OCI-LY1 (cell line): ENCODE measurements around the gene DHPS.

ENCODE experiments used
- H2AFZ ChIP-seq: fragments of 200-600 bp; sonication (generic), shearing (Covaris generic); 2 replicates; pipeline ENCODE4 v1.6.0; 2014; ENCODE audit warnings: antibody characterized with exemption, mild to moderate bottlenecking, low read length
- H3F3A ChIP-seq: fragments of 200-600 bp; sonication (generic), shearing (Covaris generic); 2 replicates; pipeline ENCODE4 v1.6.0; 2014; ENCODE audit warnings: mild to moderate bottlenecking, antibody characterized with exemption, low read length, moderate library complexity; ENCODE audit not compliant: insufficient read depth
- H3K27ac ChIP-seq: fragments of 200-600 bp; sonication (generic); 2 replicates; pipeline ENCODE4 v1.5.1; 2014; ENCODE audit warnings: low read length, mixed run types, mild to moderate bottlenecking, low read depth; ENCODE audit not compliant: poor library complexity, severe bottlenecking
- H3K27me3 ChIP-seq: fragments of 200-600 bp; sonication (generic); 2 replicates; pipeline ENCODE4 v1.6.0; 2014; ENCODE audit warnings: antibody characterized with exemption, mild to moderate bottlenecking, low read length, moderate library complexity; ENCODE audit not compliant: insufficient read depth
- H3K36me3 ChIP-seq: fragments of 200-600 bp; sonication (generic); 2 replicates; pipeline ENCODE4 v1.6.1; 2014; ENCODE audit warnings: mild to moderate bottlenecking, antibody characterized with exemption, low read length, moderate library complexity, mixed read lengths; ENCODE audit not compliant: insufficient read depth
- H3K4me1 ChIP-seq: fragments of 200-600 bp; sonication (generic); 2 replicates; pipeline ENCODE4 v1.5.1; 2014; ENCODE audit warnings: mild to moderate bottlenecking, low read length, moderate library complexity; ENCODE audit not compliant: insufficient read depth, severe bottlenecking
- H3K4me2 ChIP-seq: fragments of 200-600 bp; sonication (generic), shearing (Covaris generic); 2 replicates; pipeline ENCODE4 v1.6.1; 2014; ENCODE audit warnings: low read length
- H3K4me3 ChIP-seq: fragments of 200-600 bp; sonication (generic); 2 replicates; pipeline ENCODE4 v1.5.1; 2014; ENCODE audit warnings: low read length, low read depth, mild to moderate bottlenecking, mixed read lengths; ENCODE audit not compliant: poor library complexity, severe bottlenecking
- H3K79me2 ChIP-seq: fragments of 200-600 bp; shearing (Covaris generic); 2 replicates; pipeline ENCODE4 v1.6.1; 2016; ENCODE audit warnings: mixed run types, low read length, mixed read lengths; ENCODE audit not compliant: insufficient read depth
- H3K9ac ChIP-seq: fragments of 200-600 bp; sonication (generic), shearing (Covaris generic); 2 replicates; pipeline ENCODE4 v1.6.1; 2014; ENCODE audit warnings: mild to moderate bottlenecking, low read length, mixed read lengths
- H3K9me2 ChIP-seq: fragments of 200-600 bp; sonication (generic), shearing (Covaris generic); 2 replicates; pipeline ENCODE4 v1.6.1; 2014; ENCODE audit warnings: low read depth, mild to moderate bottlenecking, low read length, mixed read lengths
- H3K9me3 ChIP-seq: fragments of 200-600 bp; shearing (Covaris generic); 2 replicates; pipeline ENCODE4 v1.6.1; 2014; ENCODE audit warnings: low read length, mixed read lengths
- H4K20me1 ChIP-seq: fragments of 200-600 bp; sonication (generic), shearing (Covaris generic); 2 replicates; pipeline ENCODE4 v1.6.0; 2016; ENCODE audit warnings: mild to moderate bottlenecking, low read length; ENCODE audit not compliant: insufficient read depth
- CTCF ChIP-seq: fragments of 200-600 bp; sonication (generic), shearing (Covaris generic); IDR thresholded peaks from 2 replicates; pipeline ENCODE4 v1.5.1; 2017; ENCODE audit warnings: mild to moderate bottlenecking, antibody characterized with exemption, low read length, moderate library complexity, mixed read lengths
- EZH2 ChIP-seq: fragments of 200-600 bp; sonication (generic), shearing (Covaris generic); IDR thresholded peaks from 2 replicates; pipeline ENCODE4 v1.8.0; 2017; ENCODE audit warnings: borderline replicate concordance, mixed run types, mild to moderate bottlenecking, antibody characterized with exemption, low read length, moderate library complexity, mixed read lengths

DHPS gene

GRCh38 chr19:12668346-12668745 is 13.3 kb downstream of the DHPS start:
- Histone ChIP-seq H3F3A (no peaks in the 10 kb centered on the region), H3K27me3 (no peaks in the 10 kb centered on the region), H3K9me3 (no peaks in the 10 kb centered on the region), H3K27ac (no peak overlapping the region), H4K20me1 (no peaks in the 10 kb centered on the region), H3K4me3 (peak overlapping the region; percentile 86), H3K79me2 (no peaks in the 10 kb centered on the region), H2AFZ (no peak overlapping the region), H3K4me2 (peak overlapping the region; percentile 73), H3K9me2 (no peaks in the 10 kb centered on the region), H3K4me1 (peaks cover 43% of the 10 kb centered on the region), H3K9ac (peak overlapping the region; percentile 88), H3K36me3 (peaks cover 29% of the 10 kb centered on the region)
- no peak for TF ChIP-seq EZH2
- TF ChIP-seq CTCF = no peak

- TF ChIP-seq CTCF = no peak
- no peak for TF ChIP-seq EZH2
- H3K79me2 ChIP-seq = no peaks in the 10 kb centered on the region
- no peaks in the 10 kb centered on the region for H3F3A ChIP-seq
- H3K27ac ChIP-seq = no peak overlapping the region
- H3K9me2 ChIP-seq = no peaks in the 10 kb centered on the region
- no peaks in the 10 kb centered on the region for H3K27me3 ChIP-seq
- peaks cover 30% of the 10 kb centered on the region for H3K36me3 ChIP-seq
- no peaks in the 10 kb centered on the region for H3K9me3 ChIP-seq
- H4K20me1 ChIP-seq = no peaks in the 10 kb centered on the region
- peak overlapping the region; percentile 86 for H3K4me3 ChIP-seq
- peak overlapping the region; percentile 88; the same call in 1 of the 2 replicates for H3K9ac ChIP-seq
- H3K4me2 ChIP-seq = peak overlapping the region; percentile 73
- H2AFZ ChIP-seq = no peak overlapping the region
- peaks cover 43% of the 10 kb centered on the region for H3K4me1 ChIP-seq
These were observed 13.9 kb downstream of the DHPS start for GRCh38 chr19:12667731-12668302.

- Histone ChIP-seq H3K79me2 (no peaks in the 10 kb centered on the region), H2AFZ (no peak within 1 kb of the TSS), H3K27ac (peak within 1 kb of the TSS; percentile 78), H3K4me1 (peaks cover 43% of the 10 kb centered on the region), H3K9ac (peak within 1 kb of the TSS; percentile 81), H3K27me3 (no peaks in the 10 kb centered on the region), H3K4me3 (peak within 1 kb of the TSS; percentile 87), H3K9me3 (no peaks in the 10 kb centered on the region), H3K9me2 (no peaks in the 10 kb centered on the region), H3F3A (no peaks in the 10 kb centered on the region), H4K20me1 (no peaks in the 10 kb centered on the region), H3K4me2 (peak within 1 kb of the TSS; percentile 93), H3K36me3 (peaks cover 32% of the 10 kb centered on the region)
- TF ChIP-seq CTCF (no peak), EZH2 (no peak)
These were observed 15.2 kb downstream of the DHPS start, which contains the start of the genes MAN2B1 and WDR83 for GRCh38 chr19:12666265-12667048. Gene MAN2B1, minus strand, starts transcription at chr19:12666742. Its CDS starts 41 bp downstream, at chr19:12666701. Gene WDR83, plus strand, starts transcription at chr19:12666807. Its CDS starts 2,984 bp downstream, at chr19:12669791.
